Muscle layer of colon (tissue), 2 donors: ENCODE results near the gene TTC3.
"Not testable (repeated sequence)": the region's sequence is repeated elsewhere in the genome, so short reads cannot be mapped to it uniquely, and the experiment has no call there.

ENCODE experiments used
- H3K27ac ChIP-seq: one replicate; pipeline ENCODE4 v1.7.0; 2013; ENCODE audit warnings: low read depth, mild to moderate bottlenecking, low read length, moderate library complexity
- H3K27me3 ChIP-seq, 2 donors: one replicate each; pipeline ENCODE4 v1.7.0; 2013; ENCODE audit warnings: low read length in 2 of 2, mild to moderate bottlenecking in 2 of 2; ENCODE audit not compliant: insufficient read depth in 2 of 2, control insufficient read depth in 1 of 2
- H3K36me3 ChIP-seq: one replicate; pipeline ENCODE4 v1.7.0; 2013; ENCODE audit warnings: mild to moderate bottlenecking, low read length; ENCODE audit not compliant: insufficient read depth
- H3K4me1 ChIP-seq: one replicate; pipeline ENCODE4 v1.7.0; 2013; ENCODE audit warnings: mild to moderate bottlenecking, low read length; ENCODE audit not compliant: insufficient read depth
- H3K4me3 ChIP-seq, 2 donors: one replicate each; pipeline ENCODE4 v1.7.0; 2013; ENCODE audit warnings: low read length in 2 of 2, low read depth in 1 of 2, mild to moderate bottlenecking in 1 of 2, moderate library complexity in 1 of 2
- H3K9ac ChIP-seq: one replicate; pipeline ENCODE4 v1.7.0; 2013; ENCODE audit warnings: low read length
- H3K9me3 ChIP-seq: one replicate; pipeline ENCODE4 v1.7.0; 2013; ENCODE audit warnings: mild to moderate bottlenecking, low read length
- donor health status: abdominal sarcoma.
- donor health status: Adenocarcinoma of cecum.

Gene TTC3

GRCh38 chr21:37072988-37073416 is at the start of gene TTC3, which contains the start of gene PIGP:
TSS of gene TTC3 (plus strand) at chr21:37073254. CDS start at chr21:37087258, 14,004 bp downstream.
TSS of gene PIGP (minus strand) at chr21:37073071. CDS start at chr21:37072515, 556 bp downstream.
- H3K36me3 ChIP-seq: no peaks in the 10 kb centered on the region
- peaks cover 14% of the 10 kb centered on the region for H3K4me1 ChIP-seq
- H3K9ac ChIP-seq: peak within 1 kb of the TSS; percentile 98
- no peaks in the 10 kb centered on the region for H3K27me3 ChIP-seq
- H3K27ac ChIP-seq: peak within 1 kb of the TSS; percentile 98
- no peaks in the 10 kb centered on the region for H3K9me3 ChIP-seq
- H3K4me3 ChIP-seq: peak within 1 kb of the TSS; percentile 79 to 88

DNA sequence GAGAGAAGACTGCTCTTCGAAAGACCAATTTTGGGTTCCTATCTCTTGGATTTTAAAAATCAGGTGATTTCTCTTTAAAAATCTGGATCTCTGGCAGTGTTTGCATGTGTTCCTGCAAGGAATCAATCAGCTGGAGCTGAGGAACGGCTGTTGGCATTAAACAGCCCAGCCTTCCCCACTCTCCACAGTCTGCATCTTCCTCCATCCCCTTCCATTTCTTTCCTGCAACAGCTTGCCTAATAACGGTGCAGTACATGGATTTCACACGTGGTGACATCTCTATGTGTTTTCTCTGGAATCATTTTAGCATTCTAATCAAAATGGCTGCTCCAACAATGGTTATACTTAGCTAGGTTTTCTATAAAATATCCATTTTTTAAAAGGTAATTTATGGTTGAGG is 46.6 kb upstream of the TTC3 start:
- no peak overlapping the region for H3K9ac ChIP-seq
- H3K4me3 ChIP-seq: no peak overlapping the region
- H3K27me3 ChIP-seq: no peaks in the 10 kb centered on the region
- no peaks in the 10 kb centered on the region for H3K36me3 ChIP-seq
- no peaks in the 10 kb centered on the region for H3K4me1 ChIP-seq
- no peaks in the 10 kb centered on the region for H3K9me3 ChIP-seq
- H3K27ac ChIP-seq: no peak overlapping the region

- Histone ChIP-seq H3K27me3 (no peaks in the 10 kb centered on the region), H3K4me3 (no peak overlapping the region), H3K9ac (no peak overlapping the region), H3K9me3 (no peaks in the 10 kb centered on the region), H3K36me3 (no peaks in the 10 kb centered on the region), H3K27ac (no peak overlapping the region), H3K4me1 (peaks cover 4% of the 10 kb centered on the region)
These were observed 44.5 kb upstream of the TTC3 start for GRCh38 chr21:37028570-37028969.

DNA sequence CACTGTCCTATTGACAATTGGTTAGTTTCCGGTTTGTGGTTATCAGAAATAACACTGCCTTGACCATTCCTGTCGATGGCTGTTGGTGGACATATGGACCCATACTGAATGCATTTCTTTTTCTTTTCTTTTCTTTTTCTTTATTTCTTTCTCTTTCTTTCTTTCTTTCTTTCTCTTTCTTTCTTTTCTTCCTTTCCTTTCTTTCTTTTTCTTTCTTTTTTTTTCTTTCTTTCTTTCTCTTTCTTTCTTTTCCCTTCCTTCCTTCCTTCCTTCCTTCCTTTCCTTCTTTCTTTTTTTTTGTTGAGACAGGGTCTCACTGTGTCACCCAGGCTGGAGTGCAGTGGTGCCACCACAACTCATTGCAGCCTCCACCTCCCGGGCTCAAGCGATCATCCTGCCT is 42.2 kb upstream of the TTC3 start:
- H3K4me3 ChIP-seq: no peak overlapping the region
- H3K27me3 ChIP-seq: no peaks in the 10 kb centered on the region
- no peaks in the 10 kb centered on the region for H3K9me3 ChIP-seq
- H3K4me1 ChIP-seq: peaks cover 4% of the 10 kb centered on the region
- H3K9ac ChIP-seq: no peak overlapping the region
- no peaks in the 10 kb centered on the region for H3K36me3 ChIP-seq
- no peak overlapping the region for H3K27ac ChIP-seq

DNA sequence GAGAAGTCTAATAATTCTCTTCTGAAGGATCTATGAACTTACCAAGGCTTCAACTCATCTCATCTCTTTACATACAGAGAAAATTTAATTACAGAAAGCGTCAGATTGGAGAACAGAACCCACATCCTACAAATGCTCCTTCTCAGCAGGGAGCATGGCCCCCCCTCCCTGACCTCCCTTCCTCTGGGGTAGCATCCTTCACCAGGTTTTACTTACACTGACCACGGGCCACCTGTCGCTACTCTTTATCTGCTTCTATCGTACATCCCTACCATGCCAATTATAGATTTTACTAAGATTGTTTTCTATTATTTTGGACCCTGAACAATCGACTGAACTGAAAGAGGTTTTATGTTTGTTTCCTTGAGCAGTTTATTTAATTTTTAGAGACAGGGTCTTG is 40.8 kb upstream of the TTC3 start:
- H3K36me3 ChIP-seq: no peaks in the 10 kb centered on the region
- no peak overlapping the region for H3K9ac ChIP-seq
- H3K4me3 ChIP-seq: no peak overlapping the region
- H3K27me3 ChIP-seq: no peaks in the 10 kb centered on the region
- no peaks in the 10 kb centered on the region for H3K9me3 ChIP-seq
- H3K27ac ChIP-seq: no peak overlapping the region
- peaks cover 4% of the 10 kb centered on the region for H3K4me1 ChIP-seq

- Histone ChIP-seq H3K27ac (no peak overlapping the region), H3K4me3 (no peak overlapping the region), H3K27me3 (no peaks in the 10 kb centered on the region), H3K9ac (no peak overlapping the region), H3K36me3 (no peaks in the 10 kb centered on the region), H3K4me1 (peaks cover 4% of the 10 kb centered on the region), H3K9me3 (no peaks in the 10 kb centered on the region)
These were observed 40.1 kb upstream of the TTC3 start for GRCh38 chr21:37032877-37033471.

DNA sequence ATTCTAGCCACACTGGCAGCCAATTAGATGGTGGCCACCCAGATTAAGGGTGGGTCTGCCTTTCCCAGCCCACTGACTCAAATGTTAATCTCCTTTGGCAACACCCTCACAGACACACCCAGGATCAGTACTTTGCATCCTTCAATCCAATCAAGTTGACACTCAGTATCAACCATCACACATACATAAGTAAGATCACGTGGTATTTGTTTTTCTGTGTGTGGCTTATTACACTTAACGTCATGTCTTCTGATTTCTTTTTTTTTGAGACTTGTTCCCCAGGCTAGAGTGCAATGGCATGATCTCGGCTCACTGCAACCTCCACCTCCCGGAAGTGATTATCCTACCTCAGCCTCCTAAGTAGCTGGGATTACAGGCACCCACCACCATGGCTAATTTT is 38.7 kb upstream of the TTC3 start:
- H3K36me3 ChIP-seq, H3K9me3 ChIP-seq: not testable (repeated sequence)

GRCh38 chr21:37036177-37036576 is 36.9 kb upstream of the TTC3 start:
- Histone ChIP-seq H3K4me1 (peaks cover 4% of the 10 kb centered on the region), H3K9ac (no peak overlapping the region), H3K36me3 (no peaks in the 10 kb centered on the region), H3K27me3 (no peaks in the 10 kb centered on the region), H3K27ac (no peak overlapping the region), H3K4me3 (no peak overlapping the region), H3K9me3 (no peaks in the 10 kb centered on the region)

More for the DNA sequence above, 38.7 kb upstream of the TTC3 start:
- H3K4me1 ChIP-seq, H3K27me3 ChIP-seq, H3K9ac ChIP-seq, H3K27ac ChIP-seq, H3K4me3 ChIP-seq: not testable (repeated sequence)

DNA sequence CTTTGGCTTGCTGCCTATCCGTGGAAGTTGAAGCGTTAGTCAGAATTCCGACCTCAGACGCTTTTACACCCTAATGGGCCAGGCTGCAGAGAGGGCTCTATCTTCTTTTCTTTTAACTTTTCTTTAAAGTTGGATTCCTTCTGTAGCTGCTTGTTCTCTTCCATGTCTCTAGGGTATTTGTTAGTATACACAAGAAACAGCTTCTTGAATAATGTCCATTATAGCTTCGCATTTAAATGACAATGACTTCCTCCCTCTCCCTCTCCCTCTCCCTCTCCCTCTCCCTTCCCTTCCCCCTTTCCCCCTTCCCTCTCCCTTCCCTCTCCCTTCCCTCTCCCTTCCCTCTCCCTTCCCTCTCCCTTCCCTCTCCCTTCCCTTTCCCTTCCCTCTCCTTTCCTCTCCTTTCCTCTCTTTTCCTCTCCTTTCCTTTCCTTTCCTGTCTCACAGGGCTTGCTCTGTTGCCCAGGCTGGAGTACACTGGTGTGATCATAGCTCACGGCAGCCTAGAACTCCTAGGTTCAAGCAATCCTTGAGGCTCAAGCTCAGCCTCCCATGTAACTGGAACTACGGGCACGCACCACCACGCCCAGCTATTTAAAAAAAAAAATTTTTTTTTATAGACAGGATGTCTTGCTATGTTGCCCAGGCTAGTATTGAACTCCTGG is 33.5 kb upstream of the TTC3 start:
- H3K9me3 ChIP-seq: no peaks in the 10 kb centered on the region
- H3K27ac ChIP-seq: no peak overlapping the region
- H3K9ac ChIP-seq: no peak overlapping the region
- H3K4me3 ChIP-seq: no peak overlapping the region
- H3K27me3 ChIP-seq: no peaks in the 10 kb centered on the region
- no peaks in the 10 kb centered on the region for H3K4me1 ChIP-seq
- H3K36me3 ChIP-seq: no peaks in the 10 kb centered on the region

DNA sequence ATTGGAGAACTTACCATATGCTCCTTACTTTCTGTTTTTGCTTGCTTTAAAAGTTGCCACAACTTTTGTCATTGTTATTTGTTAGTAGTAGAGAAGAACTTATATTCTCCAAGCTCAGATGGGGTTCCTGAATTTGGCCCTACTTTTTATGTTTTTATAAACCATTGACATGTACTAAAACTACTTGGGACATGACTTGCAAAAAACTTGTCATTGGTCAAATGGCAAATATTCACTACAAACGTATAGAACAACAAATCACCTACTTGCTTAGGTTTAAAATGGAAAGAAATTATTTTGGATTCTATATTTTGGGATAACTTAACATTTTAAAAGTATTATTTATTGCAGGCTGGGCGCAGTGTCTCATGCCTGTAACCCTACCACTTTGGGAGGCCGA is 32.8 kb upstream of the TTC3 start:
- Histone ChIP-seq H3K27ac (no peak overlapping the region), H3K4me3 (no peak overlapping the region), H3K4me1 (no peaks in the 10 kb centered on the region), H3K9ac (no peak overlapping the region), H3K27me3 (no peaks in the 10 kb centered on the region), H3K36me3 (no peaks in the 10 kb centered on the region), H3K9me3 (no peaks in the 10 kb centered on the region)

- no peaks in the 10 kb centered on the region for H3K36me3 ChIP-seq
- H3K9ac ChIP-seq: no peak overlapping the region
- no peaks in the 10 kb centered on the region for H3K27me3 ChIP-seq
- no peaks in the 10 kb centered on the region for H3K4me1 ChIP-seq
- no peak overlapping the region for H3K27ac ChIP-seq
- no peaks in the 10 kb centered on the region for H3K9me3 ChIP-seq
- H3K4me3 ChIP-seq: no peak overlapping the region
These were observed 31.3 kb upstream of the TTC3 start for GRCh38 chr21:37041706-37042271.

DNA sequence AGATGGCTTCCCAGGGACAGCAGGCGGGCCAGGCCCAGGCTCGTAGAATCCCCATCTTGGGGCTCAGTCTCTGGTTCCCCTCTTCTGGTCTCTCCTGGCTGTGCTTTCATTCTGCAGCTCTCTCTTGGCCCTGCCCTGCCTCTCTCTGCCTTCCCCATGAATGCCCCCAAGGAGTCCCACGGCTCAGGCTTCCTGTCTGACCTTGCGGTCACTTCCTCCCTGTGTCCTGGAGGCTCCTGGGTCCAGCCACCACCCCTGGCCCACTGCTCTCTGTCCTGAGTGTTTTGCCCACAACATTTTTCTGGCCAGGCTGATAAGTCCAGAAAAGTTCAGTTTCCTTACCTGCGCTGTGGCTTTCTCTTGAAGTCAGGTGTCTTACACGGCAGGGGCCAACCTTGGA is 29.2 kb upstream of the TTC3 start:
- Histone ChIP-seq H3K4me3 (no peak overlapping the region), H3K27ac (no peak overlapping the region), H3K9me3 (no peaks in the 10 kb centered on the region), H3K36me3 (no peaks in the 10 kb centered on the region), H3K9ac (no peak overlapping the region), H3K27me3 (no peaks in the 10 kb centered on the region), H3K4me1 (no peaks in the 10 kb centered on the region)
